Neural cell (in vitro differentiated cells): Measurements from ENCODE around the gene ABCC5.

ENCODE experiments used
- EP300 ChIP-seq: fragments of 450-650 bp; conservative IDR thresholded peaks from 2 replicates; pipeline ENCODE4 v1.6.1; 2014; ENCODE audit warnings: antibody characterized with exemption, mild to moderate bottlenecking, moderate library complexity; ENCODE audit not compliant: poor library complexity, severe bottlenecking
- EZH2 ChIP-seq: fragments of 200-600, 300-800 bp; shearing (Covaris generic), sonication (generic); IDR thresholded peaks from 2 replicates; pipeline ENCODE4 v1.6.1; 2014; ENCODE audit warnings: antibody characterized with exemption, low read length, borderline replicate concordance, mild to moderate bottlenecking; ENCODE audit not compliant: insufficient read depth, poor library complexity, severe bottlenecking
- MXI1 ChIP-seq: fragments of 450-650 bp; conservative IDR thresholded peaks from 2 replicates; pipeline ENCODE4 v1.6.1; 2014; ENCODE audit warnings: antibody characterized with exemption, mild to moderate bottlenecking; ENCODE audit not compliant: poor library complexity, severe bottlenecking
- POLR2AphosphoS5 ChIP-seq: IDR thresholded peaks from 2 replicates; pipeline ENCODE4 v1.6.1; 2012
- RAD21 ChIP-seq: fragments of 450-650 bp; conservative IDR thresholded peaks from 2 replicates; pipeline ENCODE4 v1.6.1; 2014; ENCODE audit warnings: antibody characterized with exemption, mild to moderate bottlenecking, moderate library complexity
- REST ChIP-seq: IDR thresholded peaks from 2 replicates; pipeline ENCODE4 v1.6.1; 2012; ENCODE audit warnings: borderline replicate concordance
- SMC3 ChIP-seq: fragments of 450-650 bp; conservative IDR thresholded peaks from 2 replicates; pipeline ENCODE4 v1.6.1; 2014; ENCODE audit warnings: antibody characterized with exemption, mild to moderate bottlenecking, moderate library complexity; ENCODE audit not compliant: poor library complexity
- TAF1 ChIP-seq: IDR thresholded peaks from 2 replicates; pipeline ENCODE4 v1.6.1; 2012; ENCODE audit warnings: low read depth
- TF ChIP-seq, protein P1 (sequence below): fragments of 450-650 bp; IDR thresholded peaks from 2 replicates; pipeline ENCODE4 v1.5.1; 2014; ENCODE audit warnings: antibody characterized with exemption, mild to moderate bottlenecking, moderate library complexity; ENCODE audit not compliant: poor library complexity, severe bottlenecking

DNA sequence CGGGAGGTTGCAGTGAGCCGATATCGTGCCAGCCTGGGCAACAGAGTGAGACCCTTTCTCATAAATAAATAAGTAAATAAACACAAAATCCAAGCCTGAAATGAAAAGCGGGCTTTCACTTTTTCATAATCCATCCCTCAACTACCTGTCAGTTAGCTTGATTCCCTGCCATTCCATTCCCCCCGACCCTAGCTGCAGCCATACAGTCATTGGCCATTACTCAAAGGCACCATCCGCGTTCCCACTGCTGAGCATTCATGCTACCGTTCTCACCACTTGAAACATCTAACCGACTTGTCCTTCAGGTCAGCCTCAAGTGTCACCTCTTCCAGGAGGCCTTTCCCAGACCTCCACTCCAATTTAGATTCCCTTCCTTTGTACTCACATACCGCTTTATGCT, 131.9 kb downstream of the ABCC5 start:
- TF ChIP-seq REST = no peak
- TF ChIP-seq, protein P1, sequence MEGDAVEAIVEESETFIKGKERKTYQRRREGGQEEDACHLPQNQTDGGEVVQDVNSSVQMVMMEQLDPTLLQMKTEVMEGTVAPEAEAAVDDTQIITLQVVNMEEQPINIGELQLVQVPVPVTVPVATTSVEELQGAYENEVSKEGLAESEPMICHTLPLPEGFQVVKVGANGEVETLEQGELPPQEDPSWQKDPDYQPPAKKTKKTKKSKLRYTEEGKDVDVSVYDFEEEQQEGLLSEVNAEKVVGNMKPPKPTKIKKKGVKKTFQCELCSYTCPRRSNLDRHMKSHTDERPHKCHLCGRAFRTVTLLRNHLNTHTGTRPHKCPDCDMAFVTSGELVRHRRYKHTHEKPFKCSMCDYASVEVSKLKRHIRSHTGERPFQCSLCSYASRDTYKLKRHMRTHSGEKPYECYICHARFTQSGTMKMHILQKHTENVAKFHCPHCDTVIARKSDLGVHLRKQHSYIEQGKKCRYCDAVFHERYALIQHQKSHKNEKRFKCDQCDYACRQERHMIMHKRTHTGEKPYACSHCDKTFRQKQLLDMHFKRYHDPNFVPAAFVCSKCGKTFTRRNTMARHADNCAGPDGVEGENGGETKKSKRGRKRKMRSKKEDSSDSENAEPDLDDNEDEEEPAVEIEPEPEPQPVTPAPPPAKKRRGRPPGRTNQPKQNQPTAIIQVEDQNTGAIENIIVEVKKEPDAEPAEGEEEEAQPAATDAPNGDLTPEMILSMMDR = no peak
- no peak for TF ChIP-seq EP300
- no peak for TF ChIP-seq POLR2AphosphoS5
- TF ChIP-seq EZH2 = no peak
- TF ChIP-seq RAD21 = no peak
- no peak for TF ChIP-seq MXI1
- no peak for TF ChIP-seq SMC3
- TF ChIP-seq TAF1 = no peak
